Kidney epithelial cell (primary cell): ENCODE measurements around the gene CDYL. TPM values are rescaled to one million over a fixed set of nuclear protein-coding genes. Genes with fewer than 3 reads are reported as not detected.
"Not testable (repeated sequence)": the region's sequence is repeated elsewhere in the genome, so short reads cannot be mapped to it uniquely, and the experiment has no call there.

ENCODE experiments used
- DNase-seq: peaks from one replicate; pipeline ENCODE4 v3.0.0-alpha.2; 2010; ENCODE audit warnings: low read depth
- H3K27me3 ChIP-seq: 2 replicates; pipeline ENCODE4 v1.6.0; 2011; ENCODE audit warnings: low read length; ENCODE audit not compliant: control insufficient read depth, insufficient read depth
- H3K36me3 ChIP-seq: 2 replicates; pipeline ENCODE4 v1.5.1; 2011; ENCODE audit warnings: low read length; ENCODE audit not compliant: control insufficient read depth, insufficient read depth
- H3K4me3 ChIP-seq: 2 replicates; pipeline ENCODE4 v1.5.1; 2011; ENCODE audit warnings: low read depth, mild to moderate bottlenecking, control low read depth, low read length
- CTCF ChIP-seq: IDR thresholded peaks from 2 replicates; pipeline ENCODE4 v1.5.1; 2011; ENCODE audit warnings: mild to moderate bottlenecking, moderate library complexity, low read length, control low read depth, inconsistent platforms; ENCODE audit not compliant: insufficient read depth, poor library complexity, severe bottlenecking
- total RNA-seq: library from RNA; depleted of rRNA; stranded (reverse); fragments of >200 nt; gene quantifications from 2 replicates; pipeline ENCODE4 v1.2.3, GENCODE V29; 2015

Gene CDYL
- total RNA-seq, 1 donor from 2014 or later, result 46.7 TPM

- no peak for TF ChIP-seq CTCF
- no peaks in the 10 kb centered on the region for H3K36me3 ChIP-seq
- DNase-seq, result no peak
- H3K4me3 ChIP-seq, result no peak overlapping the region
- no peaks in the 10 kb centered on the region for H3K27me3 ChIP-seq
Measured at GRCh38 chr6:4860387-4860786, 84.2 kb downstream of the CDYL start.

- no peak for TF ChIP-seq CTCF
- DNase-seq, result no peak
- Histone ChIP-seq H3K27me3 (no peaks in the 10 kb centered on the region), H3K4me3 (no peak overlapping the region), H3K36me3 (no peaks in the 10 kb centered on the region)
Measured at GRCh38 chr6:4861564-4861963, 85.4 kb downstream of the CDYL start.

- no peak for DNase-seq
- Histone ChIP-seq H3K36me3 (no peaks in the 10 kb centered on the region), H3K27me3 (no peaks in the 10 kb centered on the region), H3K4me3 (no peak overlapping the region)
- TF ChIP-seq CTCF, result no peak
Measured at GRCh38 chr6:4864519-4864918, 88.3 kb downstream of the CDYL start.

- H3K4me3 ChIP-seq, DNase-seq, H3K36me3 ChIP-seq, H3K27me3 ChIP-seq: not testable (repeated sequence)
Measured at GRCh38 chr6:4865006-4865405, 88.8 kb downstream of the CDYL start.

- no peak for DNase-seq
Measured at GRCh38 chr6:4870821-4871494, 94.8 kb downstream of the CDYL start.

GRCh38 chr6:4871825-4872224 is 95.6 kb downstream of the CDYL start:
- no peak for TF ChIP-seq CTCF
- H3K36me3 ChIP-seq, result no peaks in the 10 kb centered on the region

More at GRCh38 chr6:4870821-4871494, 94.8 kb downstream of the CDYL start:
- TF ChIP-seq CTCF, result no peak
- Histone ChIP-seq H3K4me3 (no peak overlapping the region), H3K27me3 (no peaks in the 10 kb centered on the region), H3K36me3 (no peaks in the 10 kb centered on the region)

More at GRCh38 chr6:4871825-4872224, 95.6 kb downstream of the CDYL start:
- no peak for DNase-seq
- Histone ChIP-seq H3K4me3 (no peak overlapping the region), H3K27me3 (no peaks in the 10 kb centered on the region)
